Activated CD4-positive, alpha-beta T cell treated with anti-CD3 and anti-CD28 coated beads for 4 hours (primary cell): Measurements from ENCODE around the gene FAM162A.
"Not testable (repeated sequence)": the region's sequence is repeated elsewhere in the genome, so short reads cannot be mapped to it uniquely, and the experiment has no call there.

Experiments used
- DNase-seq, 2 donors: peaks; one replicate each; pipeline ENCODE4 v3.0.0-alpha.2; 2020

Gene FAM162A, protein sequence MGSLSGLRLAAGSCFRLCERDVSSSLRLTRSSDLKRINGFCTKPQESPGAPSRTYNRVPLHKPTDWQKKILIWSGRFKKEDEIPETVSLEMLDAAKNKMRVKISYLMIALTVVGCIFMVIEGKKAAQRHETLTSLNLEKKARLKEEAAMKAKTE

DNA sequence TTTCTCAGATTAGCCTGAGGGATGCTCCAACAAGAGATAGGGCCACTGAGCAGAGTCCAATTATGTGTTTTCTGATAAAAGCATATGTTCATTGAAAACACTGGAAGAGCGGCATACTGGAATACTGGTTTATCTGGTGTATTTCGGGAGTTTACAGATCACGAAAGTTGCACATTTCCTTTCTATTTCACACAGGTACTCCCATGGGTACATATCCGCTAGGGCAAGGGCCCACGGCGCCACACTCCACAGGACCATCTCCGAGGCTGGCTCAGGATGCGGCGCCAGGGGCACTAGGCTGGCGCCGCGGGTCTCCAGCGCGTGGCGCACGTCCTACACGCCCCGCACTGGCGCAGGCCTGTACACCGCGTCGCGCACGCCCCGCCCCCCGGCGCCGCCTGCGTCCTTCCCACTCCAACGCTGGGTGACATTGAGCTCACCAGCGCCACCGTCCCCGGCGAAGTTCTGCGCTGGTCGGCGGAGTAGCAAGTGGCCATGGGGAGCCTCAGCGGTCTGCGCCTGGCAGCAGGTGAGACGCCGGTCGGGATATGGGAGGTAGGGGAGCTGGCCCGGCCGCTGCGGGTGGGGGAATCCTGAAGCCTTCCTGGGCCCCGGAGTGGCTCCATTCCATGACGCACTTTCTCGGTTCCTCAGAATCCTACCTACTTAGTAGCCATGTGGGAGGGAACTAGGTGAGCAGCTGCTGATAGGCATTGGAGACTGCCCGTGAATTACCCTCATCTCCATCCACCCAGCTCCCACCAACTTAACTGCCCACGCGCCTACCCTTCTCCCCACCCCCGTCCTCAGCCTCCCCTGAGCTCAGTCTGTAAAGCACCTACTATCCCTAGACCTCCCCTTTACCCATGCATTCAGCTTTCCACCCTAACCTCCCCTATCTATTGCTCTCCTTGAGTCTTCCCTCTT, at the start of gene FAM162A:
TSS of gene FAM162A (plus strand) at position 412 of the 927 bp plus-strand sequence. CDS start at position 496, 84 bp downstream.
- peak; percentile 91 for DNase-seq

DNA sequence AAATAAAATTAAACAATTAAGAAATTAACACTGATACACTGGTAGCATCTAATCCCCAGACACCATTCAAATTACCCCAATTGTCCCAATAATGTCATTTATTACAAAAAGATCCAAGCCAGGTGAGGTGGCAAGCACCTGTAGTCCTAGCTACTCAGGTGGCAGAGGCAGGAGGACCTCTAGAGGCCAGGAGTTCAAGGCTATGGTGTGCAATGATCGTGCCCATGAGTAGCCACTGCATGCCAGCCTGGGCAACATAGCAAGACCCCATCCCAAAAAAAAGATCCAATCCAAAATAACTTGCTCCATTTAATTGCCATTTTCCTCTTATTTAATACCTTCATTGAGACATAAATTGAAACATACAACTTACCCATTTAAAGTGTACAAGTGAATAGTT, 41.2 kb upstream of the FAM162A start:
- DNase-seq = no peak

DNA sequence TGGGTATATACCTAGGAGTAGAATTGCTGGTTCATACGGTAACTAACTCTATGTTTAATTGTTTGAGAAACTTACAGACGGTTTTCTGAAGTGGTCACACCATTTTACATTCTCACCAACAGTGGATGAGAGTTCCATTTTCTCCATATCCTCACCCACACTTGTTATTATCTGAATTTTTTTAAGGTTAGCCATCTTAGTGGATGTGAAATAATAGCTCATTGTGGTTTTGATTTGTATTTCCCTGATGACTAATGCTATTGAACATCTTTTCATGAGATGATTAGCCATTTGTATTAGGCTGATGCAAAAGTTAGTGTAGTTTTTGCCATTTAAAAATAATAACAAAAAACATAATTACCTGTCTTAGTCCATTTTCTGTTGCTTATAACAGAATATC, 40.3 kb upstream of the FAM162A start:
- no peak for DNase-seq

DNA sequence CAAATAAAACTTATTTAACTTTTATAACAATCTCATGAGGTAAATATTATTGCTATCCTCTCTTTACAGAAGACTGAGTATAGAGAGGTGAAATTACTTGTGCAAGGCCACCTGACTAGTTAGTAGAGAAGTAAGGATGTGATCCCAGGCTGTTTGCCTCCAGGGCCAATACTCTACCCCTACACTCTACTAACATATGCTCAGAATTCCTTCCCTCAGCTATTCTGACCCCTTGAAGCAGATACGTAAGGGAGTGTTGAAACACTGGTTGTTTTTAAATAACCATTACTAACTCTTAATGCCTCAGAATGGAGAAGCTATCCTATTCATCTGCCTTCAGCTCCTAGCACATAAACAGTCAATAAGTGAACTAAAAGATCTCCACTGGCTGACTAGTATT, 34.8 kb upstream of the FAM162A start:
- no peak for DNase-seq

DNA sequence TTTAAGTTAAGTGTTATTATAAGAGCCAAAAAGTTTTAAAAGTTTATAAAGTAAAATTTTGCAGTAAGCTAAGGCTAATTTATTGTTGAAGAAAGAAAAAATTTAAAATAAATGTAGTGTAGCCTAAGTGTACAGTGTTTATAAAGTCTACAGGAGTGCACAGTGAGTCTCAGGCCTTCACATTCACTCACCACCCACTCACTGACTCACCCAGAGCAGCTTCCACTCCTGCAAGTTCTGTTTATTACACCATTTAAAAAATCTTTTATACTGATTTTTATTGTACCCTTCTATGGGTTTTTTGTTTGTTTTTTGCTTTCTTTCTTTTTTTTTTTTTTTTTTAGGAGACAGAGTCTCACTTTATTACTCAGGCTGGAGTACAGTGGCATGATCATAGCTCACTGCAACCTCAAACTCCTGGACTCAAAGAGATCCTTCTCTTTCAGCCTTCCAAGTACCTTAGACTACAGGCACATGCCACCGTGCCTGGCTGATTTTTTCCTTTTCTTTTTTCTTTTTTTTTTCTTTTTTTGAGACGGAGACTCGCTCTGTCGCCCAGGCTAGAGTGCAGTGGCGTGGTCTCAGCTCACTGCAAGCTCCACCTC, 33.1 kb upstream of the FAM162A start:
- DNase-seq = no peak

DNA sequence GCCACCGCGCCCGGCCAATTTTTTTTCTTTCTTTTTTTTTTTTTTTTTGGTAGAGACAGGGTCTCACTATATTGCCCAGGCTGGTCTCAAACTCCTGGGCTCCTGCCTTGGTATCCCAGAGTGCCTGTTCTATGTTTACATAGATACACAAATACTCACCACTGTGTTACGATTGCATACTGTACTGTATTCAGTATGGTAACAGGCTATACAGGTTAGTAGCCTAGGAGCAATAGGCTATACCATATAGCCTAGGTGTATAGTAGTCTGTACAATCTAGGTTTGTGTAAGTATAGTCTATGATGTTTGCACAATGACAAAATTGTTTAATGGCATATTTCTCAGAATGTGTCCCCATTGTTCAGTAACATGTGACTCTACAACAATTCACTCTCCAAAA, 32.4 kb upstream of the FAM162A start:
- DNase-seq = no peak

DNA sequence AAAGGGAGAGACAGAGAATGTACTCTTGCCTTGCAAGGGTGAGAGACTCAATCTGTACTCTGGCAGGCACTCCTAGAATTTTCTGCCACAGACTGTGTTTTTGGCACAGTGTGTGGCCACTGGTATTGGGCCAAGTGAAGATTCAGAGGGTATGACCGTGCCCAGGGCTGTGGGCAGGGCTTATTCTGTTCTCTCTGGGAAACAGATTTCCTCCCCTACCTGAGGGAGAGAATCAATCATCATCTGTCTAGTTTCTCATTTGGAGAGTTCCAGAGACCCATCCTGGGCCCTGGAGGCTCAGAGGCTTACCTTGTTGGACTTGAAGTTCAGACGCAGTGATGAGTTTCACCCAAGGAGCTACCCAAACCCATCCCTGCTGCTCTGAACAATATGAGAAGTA, 30.8 kb upstream of the FAM162A start:
- DNase-seq = no peak

DNA sequence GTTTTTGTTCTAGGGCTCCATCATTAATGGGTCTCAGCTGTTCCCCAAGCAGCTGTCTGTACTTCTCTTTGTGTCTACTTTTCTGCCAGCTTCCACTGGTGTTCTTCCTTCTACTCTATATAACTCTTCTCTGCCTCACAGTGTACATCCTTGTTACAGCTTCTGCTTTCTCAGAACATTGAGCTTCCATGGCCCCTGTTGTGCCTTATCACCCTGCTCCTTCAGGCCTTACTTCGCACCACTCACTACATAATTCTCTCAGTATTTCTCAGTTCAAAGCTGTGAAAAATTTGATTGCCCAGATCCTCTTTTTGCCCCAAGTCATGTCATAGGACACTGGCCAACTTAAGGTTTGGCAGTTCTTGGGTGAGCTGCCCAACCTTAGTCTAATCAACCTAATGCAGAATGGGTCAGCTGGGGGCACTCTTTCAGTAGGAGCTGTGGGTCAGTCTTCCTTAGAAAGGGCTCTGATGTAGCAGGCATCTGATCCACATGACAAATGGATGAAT, 30.0 kb upstream of the FAM162A start:
- DNase-seq = no peak

DNA sequence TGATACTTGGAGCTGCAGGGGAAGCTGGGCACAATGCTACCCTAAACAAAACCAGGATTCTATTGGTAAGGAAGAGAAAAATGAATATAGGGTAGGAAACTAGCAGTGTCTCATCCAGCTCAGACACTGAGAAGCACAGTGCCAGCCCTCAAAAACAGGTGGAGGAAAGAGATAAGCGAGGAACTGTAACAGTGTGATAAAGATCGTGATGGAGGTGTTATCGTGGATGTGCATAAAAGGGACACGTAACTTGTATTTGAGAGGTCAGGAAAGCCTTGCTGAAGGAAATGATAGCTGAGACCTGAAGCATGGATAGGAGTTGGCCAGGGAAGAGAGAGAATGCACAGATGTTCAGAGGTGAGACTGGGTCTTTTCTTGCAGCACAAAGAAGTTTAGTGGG, 28.4 kb upstream of the FAM162A start:
- DNase-seq = no peak

DNA sequence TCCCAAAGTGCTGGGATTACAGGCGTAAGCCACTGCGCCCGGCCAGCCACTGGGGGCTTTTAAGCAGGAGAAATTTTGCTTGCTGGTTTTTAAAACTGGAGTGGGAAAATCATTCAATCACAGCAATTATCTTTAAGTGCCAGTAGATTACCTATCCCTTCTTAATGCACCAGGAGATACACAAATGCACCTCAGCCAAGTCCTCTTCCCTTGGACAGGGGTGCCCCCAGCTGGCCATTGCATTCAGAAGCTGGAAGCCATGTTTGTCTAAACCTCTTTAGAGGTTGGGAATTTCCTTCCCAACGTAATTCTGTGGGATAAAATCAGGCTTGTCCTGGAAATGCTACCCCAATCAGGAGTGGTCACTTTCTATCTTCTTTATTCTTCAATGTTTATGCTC, 27.6 kb upstream of the FAM162A start:
- peak in 1 of 2 donors; percentile 4 for DNase-seq

DNA sequence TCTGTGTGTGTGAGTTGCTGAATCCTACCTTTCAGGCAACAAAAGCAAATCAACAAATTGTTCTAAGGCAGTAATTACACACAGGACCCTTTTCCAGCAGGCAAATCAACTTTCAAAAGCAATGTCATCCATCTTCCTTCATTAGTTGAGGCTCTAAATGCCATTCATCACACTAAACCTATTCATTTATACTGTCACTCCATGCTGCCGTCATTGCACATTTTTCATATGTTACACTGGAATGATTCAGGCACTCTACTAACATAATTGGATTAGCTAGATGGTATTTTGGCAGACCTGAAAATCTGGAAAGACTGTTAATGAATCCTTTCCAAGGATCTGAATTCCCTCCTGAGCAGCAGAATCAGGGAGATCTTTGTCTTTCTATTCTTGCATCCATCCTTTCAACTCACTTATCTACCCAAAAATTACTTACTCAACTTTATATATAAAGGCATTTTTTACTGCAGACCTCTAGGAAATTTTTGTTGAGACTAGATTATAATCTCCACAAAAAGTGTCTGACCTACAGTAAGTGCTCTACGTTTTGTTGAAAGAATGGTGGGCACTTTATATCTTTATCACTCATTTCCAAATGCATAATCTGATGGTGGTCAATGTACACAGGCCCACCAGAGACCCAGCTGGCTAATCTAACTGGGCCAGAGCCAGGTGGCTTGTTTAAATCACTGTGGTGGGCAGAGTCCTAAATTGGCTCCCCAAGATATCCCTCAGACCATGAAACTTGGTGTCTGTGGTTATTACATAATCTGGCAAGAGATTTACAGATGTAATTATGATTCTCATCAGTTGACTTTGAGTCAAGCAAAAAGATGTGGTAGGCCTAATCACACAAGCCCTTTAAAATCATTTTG, 25.9 kb upstream of the FAM162A start:
- no peak for DNase-seq

DNA sequence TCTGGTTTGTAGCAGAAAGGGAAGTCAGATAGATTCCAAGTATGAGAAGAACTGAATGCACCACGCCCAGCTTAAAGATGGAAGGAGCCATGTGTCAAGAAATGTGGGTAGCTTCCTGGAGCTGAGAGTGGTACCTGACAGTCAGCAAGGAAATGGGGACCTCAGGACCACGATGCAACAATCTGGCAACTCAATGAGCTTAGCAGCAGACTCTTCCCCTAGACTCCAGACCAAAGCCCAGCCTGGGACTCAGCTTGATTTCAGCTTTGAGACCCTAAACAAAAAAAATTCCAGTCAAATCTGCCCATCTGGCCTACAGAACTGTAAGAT, 25.3 kb upstream of the FAM162A start:
- DNase-seq = no peak

DNA sequence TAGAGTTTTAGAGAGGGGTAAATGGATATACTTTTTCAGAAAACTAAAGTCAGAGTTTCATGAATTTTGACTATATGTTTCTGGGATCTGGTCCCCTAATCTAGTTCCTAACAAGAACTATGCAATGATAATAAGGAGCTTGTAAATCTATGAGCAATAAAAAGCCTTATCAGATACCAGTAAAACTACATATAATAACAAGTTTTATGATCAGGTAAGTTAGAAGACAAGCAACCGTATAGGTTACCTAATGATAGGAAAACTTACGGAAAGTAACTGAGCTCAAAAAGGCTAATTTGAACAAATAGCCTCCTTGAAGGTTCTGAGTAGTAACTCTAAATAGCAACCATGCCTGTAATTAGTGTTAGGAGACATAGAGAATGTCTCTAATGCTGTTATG, 22.0 kb upstream of the FAM162A start:
- DNase-seq = no peak

DNA sequence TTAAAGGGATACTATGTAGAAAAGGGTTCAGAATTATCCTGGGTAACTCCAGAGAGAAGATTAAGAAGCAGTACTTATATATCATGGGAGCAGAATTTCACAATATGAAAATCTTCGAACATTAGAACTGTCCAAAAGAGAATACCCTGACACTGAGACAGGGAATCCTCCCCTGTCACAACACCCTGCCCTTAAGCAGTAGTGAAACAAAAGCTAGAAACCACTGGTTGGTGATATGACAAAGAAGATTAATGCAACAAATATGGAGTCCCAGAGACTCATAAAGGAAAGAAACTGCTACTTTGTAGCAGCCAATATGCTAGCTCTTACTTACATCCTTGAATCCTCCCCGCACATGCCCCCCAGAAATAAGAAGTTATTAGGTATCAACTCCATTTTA, 19.5 kb upstream of the FAM162A start:
- DNase-seq = no peak

DNA sequence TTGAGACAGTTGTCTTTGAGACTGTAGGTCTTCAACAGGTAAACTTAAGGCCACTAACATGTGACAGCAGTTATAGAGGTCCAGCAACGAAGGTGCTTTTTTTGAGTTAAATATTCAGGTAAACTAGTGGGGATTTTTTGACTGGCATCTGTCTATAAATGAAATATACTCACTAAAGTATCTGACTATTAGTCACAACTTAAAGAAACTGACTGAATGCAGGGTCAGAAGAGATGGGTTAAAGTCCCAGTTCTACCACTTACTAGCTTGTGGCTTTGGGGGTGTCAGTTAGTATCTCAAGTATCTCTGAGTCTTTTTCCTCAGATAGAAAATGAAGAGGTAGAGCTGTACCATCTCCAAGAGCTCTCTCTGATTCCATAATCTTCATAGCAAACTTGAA, 18.9 kb upstream of the FAM162A start:
- DNase-seq = no peak

DNA sequence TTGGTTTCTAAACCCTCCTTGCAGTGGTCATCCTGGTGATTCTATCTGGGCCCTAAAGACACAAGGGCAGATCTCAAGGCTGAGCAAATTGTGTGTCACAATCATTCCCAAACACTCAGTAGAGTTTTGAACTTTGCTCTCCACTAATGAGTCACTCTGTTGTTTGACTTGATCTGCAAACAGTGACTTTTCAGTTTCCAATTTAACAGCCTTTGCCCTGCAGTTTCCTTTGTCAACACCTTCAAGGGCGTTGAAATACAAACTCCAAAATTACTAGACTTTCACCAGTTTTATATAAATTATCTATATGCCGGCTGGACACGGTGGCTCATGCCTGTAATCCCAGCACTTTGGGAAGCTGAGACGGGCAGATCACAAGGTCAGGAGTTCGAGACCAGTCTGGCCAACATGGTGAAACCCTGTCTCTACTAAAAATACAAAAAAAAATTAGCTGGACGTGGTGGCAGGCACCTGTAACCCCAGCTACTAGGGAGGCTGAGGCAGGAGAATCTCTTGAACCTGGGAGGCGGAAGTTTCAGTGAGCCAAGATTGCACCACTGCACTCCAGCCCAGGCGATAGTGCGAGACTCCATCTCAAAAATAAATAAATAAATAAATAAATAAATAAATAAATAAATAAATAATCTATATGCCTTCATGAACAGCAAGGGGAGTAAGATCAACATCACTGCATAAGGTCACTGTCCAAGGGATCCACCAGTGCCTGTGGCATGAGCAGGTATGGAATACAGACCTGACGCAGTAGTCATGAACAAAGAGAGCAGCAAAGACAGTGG, 18.2 kb upstream of the FAM162A start:
- not testable (repeated sequence) for DNase-seq

DNA sequence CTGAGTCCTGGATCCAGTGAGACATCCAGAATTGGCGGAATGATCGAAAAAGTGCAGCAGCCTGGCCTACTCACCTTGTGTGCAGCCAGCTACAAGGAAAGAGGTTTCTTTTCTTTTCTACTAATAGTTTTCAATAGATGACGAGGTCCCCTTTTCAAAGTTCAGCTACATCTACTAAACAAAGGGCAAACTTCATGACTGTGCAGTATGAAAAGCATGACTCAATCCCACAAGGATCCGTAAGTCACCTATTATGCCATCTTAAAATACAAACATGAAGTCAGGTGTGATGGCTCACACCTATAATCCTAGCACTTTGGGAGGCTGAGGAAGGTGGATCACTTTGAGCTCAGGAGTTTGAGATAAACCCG, 17.6 kb upstream of the FAM162A start:
- no peak for DNase-seq

DNA sequence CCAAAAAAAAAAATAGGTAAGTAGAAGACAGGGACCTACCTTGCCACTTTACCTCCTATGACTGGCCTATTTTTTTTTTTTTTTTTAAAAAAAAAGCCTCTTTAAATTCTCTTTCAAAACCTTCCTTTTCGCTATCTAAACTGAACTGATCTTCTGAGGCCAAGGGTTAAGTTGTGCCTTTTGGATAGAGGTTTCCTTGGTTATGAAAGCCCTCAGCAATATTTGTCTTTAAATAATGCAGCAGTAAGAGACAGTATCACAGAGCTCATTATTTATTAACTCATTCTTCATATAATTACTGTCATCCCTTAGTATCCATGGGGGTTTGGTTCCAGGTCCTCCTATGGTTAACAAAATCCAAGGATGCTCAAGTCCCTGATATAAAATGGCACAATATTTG, 9.9 kb upstream of the FAM162A start:
- DNase-seq = no peak

DNA sequence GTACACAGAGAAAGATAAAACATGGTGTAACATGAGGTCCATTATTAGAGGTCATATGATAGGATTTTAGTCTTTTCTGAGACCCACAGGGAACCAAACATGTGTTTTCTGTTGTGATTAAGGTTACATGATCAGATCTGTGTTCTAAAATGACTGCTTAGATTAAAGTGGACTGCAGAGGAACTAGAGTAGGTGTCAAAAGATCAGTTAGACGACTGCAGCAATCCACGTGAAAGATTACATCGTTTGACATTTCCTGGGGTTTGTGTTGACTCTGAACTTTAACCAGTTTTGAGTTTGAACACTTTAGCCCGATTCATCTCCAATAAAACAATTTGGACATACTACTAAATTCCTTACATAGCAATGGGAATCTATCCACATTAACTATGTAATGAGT, 6.0 kb upstream of the FAM162A start:
- DNase-seq = no peak

DNA sequence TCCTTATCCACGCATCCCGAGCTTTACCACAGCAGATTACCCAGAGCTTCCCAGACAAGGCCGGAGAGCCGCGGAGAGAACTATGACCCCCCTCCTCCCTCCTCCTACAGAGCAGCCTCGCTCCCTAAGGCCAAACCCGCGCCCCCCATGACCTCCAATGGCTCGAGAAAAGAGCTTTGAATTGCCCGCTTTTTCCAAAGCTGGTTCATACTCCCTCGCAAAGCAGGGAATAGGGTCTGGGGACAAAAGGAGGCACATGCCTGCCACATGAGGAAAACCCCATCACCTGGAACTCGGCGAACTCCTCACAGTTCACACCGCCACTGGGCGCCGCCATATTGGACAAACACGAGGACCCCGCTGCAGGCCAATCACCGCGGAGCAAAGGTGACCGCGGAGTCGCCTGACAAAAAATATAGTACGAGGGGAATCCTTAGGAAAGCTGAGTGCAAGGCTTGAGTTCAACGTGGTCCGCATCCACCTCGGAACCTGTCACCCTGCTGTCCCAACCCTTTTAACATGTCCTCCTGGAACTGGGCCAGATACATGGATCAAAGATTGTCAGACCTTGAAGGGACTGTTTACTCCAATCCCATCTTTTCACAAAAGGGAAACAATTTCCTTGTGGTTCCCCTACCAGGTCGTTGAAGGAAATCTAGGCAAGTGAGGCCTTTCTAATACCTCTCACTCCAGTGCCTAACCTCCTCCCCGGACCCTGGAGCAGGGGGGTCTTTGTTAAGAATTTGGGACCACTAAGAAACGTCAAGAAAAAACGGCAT, 905 bp upstream of the FAM162A start, which contains the start of gene MIX23:
TSS of gene MIX23 (minus strand) at position 344 of the 779 bp plus-strand sequence. CDS start at position 337, 7 bp downstream.
- DNase-seq = peak; percentile 83 to 87

DNA sequence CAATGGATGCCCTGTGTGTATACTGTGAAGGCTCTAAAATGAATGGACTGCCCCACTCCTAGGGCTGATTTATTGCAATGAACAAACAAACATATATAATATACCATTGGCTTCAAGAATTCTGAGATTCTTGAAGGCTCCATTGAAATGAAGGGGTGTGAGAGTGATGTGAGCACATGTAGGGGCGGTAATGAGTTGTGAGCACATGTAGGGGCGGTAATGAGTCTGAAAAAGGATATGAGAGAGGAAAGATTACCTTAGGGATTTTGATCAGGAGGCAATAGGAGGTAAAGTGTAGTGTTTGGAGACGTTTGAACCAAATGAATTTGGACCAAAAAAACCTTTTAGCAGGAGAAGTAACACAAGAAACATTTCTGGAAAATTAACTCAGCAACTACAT, 3.7 kb downstream of the FAM162A start:
- DNase-seq = no peak
